Fibroblast of lung (primary cell): ENCODE measurements around the gene SLC7A4. TPM values are rescaled to one million over a fixed set of nuclear protein-coding genes. Genes with fewer than 3 reads are reported as not detected.

Source experiments
- DNase-seq, 2 donors: peaks; one replicate each; pipeline versions ENCODE4 v3.0.0 to v3.0.0-alpha.2; 2010; ENCODE audit warnings: low read depth in 2 of 2
- H2AFZ ChIP-seq: 2 replicates; pipeline ENCODE4 v1.5.1; 2012; ENCODE audit warnings: low read length, control low read depth, inconsistent platforms
- H3K27ac ChIP-seq: 2 replicates; pipeline ENCODE4 v1.5.1; 2011; ENCODE audit warnings: low read length, control low read depth; ENCODE audit not compliant: insufficient read depth
- H3K27me3 ChIP-seq: 2 replicates; pipeline ENCODE4 v1.5.1; 2011; ENCODE audit warnings: mild to moderate bottlenecking, low read length; ENCODE audit not compliant: control insufficient read depth, insufficient read depth
- H3K36me3 ChIP-seq: 2 replicates; pipeline ENCODE4 v1.5.1; 2011; ENCODE audit warnings: low read length; ENCODE audit not compliant: control insufficient read depth, insufficient read depth
- H3K4me1 ChIP-seq: 2 replicates; pipeline ENCODE4 v1.5.1; 2011; ENCODE audit warnings: low read length; ENCODE audit not compliant: control insufficient read depth, insufficient read depth; ENCODE audit errors: extremely low read depth
- H3K4me2 ChIP-seq: 2 replicates; pipeline ENCODE4 v1.5.1; 2011; ENCODE audit warnings: low read length, control low read depth; ENCODE audit not compliant: insufficient read depth; ENCODE audit errors: extremely low read depth
- H3K4me3 ChIP-seq, 4 experiments: fragments of 200-600 bp in 1 of 4; sonication (generic) in 1 of 4; replicated peaks in 1 of 4; 2 replicates each; pipeline ENCODE4 v1.5.1; 2011 to 2016; ENCODE audit warnings: low read length in 4 of 4, low read depth in 3 of 4, mild to moderate bottlenecking in 3 of 4, control low read depth in 2 of 4, inconsistent platforms in 1 of 4, mixed read lengths in 1 of 4; ENCODE audit not compliant: insufficient read depth in 1 of 4; ENCODE audit errors: control extremely low read depth in 1 of 4
- H3K79me2 ChIP-seq: 2 replicates; pipeline ENCODE4 v1.5.1; 2012; ENCODE audit warnings: mild to moderate bottlenecking, low read length, inconsistent platforms; ENCODE audit not compliant: control insufficient read depth, insufficient read depth
- H3K9ac ChIP-seq: 2 replicates; pipeline ENCODE4 v1.5.1; 2011; ENCODE audit warnings: mild to moderate bottlenecking, low read length, control low read depth; ENCODE audit not compliant: insufficient read depth
- H3K9me3 ChIP-seq: 2 replicates; pipeline ENCODE4 v1.5.1; 2012; ENCODE audit warnings: low read depth, low read length; ENCODE audit not compliant: control insufficient read depth, insufficient read depth
- H4K20me1 ChIP-seq: 2 replicates; pipeline ENCODE4 v1.5.1; 2011; ENCODE audit warnings: low read length; ENCODE audit not compliant: control insufficient read depth, insufficient read depth; ENCODE audit errors: extremely low read depth
- EZH2 ChIP-seq: IDR thresholded peaks from 2 replicates; pipeline ENCODE4 v1.5.1; 2012; ENCODE audit warnings: low read length, control low read depth, mild to moderate bottlenecking; ENCODE audit errors: missing control alignments
- polyA plus RNA-seq, 2 donors: library from polyadenylated mRNA; depleted of rRNA in 1 of 2; stranded (reverse) in 1 of 2; unstranded in 1 of 2; fragments of >200 nt; gene quantifications; 2 replicates each; pipeline ENCODE4 v1.2.1, GENCODE V29; 2011 to 2012; ENCODE audit warnings: missing spikeins in 1 of 2
- total RNA-seq: library from RNA; depleted of rRNA; stranded (reverse); fragments of >200 nt; gene quantifications from 2 replicates; pipeline ENCODE4 v1.2.1, GENCODE V29; 2014
- TF ChIP-seq, protein P1 (sequence below), 2 donors: IDR thresholded peaks in 1 of 2; conservative IDR thresholded peaks in 1 of 2; 1 replicate in 1 of 2; 2 replicates in 1 of 2; pipeline ENCODE4 v1.5.1; 2011 to 2012; ENCODE audit warnings: low read length in 2 of 2, control low read depth in 1 of 2, inconsistent platforms in 1 of 2, low read depth in 1 of 2, mild to moderate bottlenecking in 1 of 2

SLC7A4 gene
- total and polyA plus RNA-seq, 2 donors (not counting 1 experiment from before 2014, with no cell fraction given) = 0.83 to 0.92 TPM

GRCh38 chr22:21022507-21022906 is 9.9 kb downstream of the SLC7A4 start:
- TF ChIP-seq, protein P1, sequence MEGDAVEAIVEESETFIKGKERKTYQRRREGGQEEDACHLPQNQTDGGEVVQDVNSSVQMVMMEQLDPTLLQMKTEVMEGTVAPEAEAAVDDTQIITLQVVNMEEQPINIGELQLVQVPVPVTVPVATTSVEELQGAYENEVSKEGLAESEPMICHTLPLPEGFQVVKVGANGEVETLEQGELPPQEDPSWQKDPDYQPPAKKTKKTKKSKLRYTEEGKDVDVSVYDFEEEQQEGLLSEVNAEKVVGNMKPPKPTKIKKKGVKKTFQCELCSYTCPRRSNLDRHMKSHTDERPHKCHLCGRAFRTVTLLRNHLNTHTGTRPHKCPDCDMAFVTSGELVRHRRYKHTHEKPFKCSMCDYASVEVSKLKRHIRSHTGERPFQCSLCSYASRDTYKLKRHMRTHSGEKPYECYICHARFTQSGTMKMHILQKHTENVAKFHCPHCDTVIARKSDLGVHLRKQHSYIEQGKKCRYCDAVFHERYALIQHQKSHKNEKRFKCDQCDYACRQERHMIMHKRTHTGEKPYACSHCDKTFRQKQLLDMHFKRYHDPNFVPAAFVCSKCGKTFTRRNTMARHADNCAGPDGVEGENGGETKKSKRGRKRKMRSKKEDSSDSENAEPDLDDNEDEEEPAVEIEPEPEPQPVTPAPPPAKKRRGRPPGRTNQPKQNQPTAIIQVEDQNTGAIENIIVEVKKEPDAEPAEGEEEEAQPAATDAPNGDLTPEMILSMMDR (conservative IDR thresholded peaks at IDR 0.05 in 1 of 2, IDR thresholded peaks at IDR 0.05 in 1 of 2; ENCODE audit: low read depth in 1 of 2, low read length in 2 of 2) = no peak
- no peak for TF ChIP-seq EZH2
- H3K9me3 ChIP-seq = no peaks in the 10 kb centered on the region
- no peak overlapping the region for H3K4me3 ChIP-seq
- no peak overlapping the region for H2AFZ ChIP-seq
- H3K36me3 ChIP-seq = no peaks in the 10 kb centered on the region
- no peak overlapping the region for H3K4me2 ChIP-seq
- H4K20me1 ChIP-seq = no peaks in the 10 kb centered on the region
- peaks cover 6% of the 10 kb centered on the region for H3K4me1 ChIP-seq
- H3K79me2 ChIP-seq = no peaks in the 10 kb centered on the region
- H3K9ac ChIP-seq = no peak overlapping the region
- H3K27ac ChIP-seq = no peak overlapping the region
- DNase-seq = no peak
- no peaks in the 10 kb centered on the region for H3K27me3 ChIP-seq

- DNase-seq = no peak
- no peaks in the 10 kb centered on the region for H3K79me2 ChIP-seq
- H3K9ac ChIP-seq = no peak overlapping the region
- no peaks in the 10 kb centered on the region for H3K36me3 ChIP-seq
- H3K4me3 ChIP-seq = no peak overlapping the region
- no peaks in the 10 kb centered on the region for H3K9me3 ChIP-seq
- no peak for TF ChIP-seq EZH2
- TF ChIP-seq, protein P1 (conservative IDR thresholded peaks at IDR 0.05 in 1 of 2, IDR thresholded peaks at IDR 0.05 in 1 of 2; ENCODE audit: low read depth in 1 of 2, low read length in 2 of 2) = peak; percentile 17 to 54
- H2AFZ ChIP-seq = no peak overlapping the region
- H3K4me2 ChIP-seq = no peak overlapping the region
- H4K20me1 ChIP-seq = no peaks in the 10 kb centered on the region
- H3K27me3 ChIP-seq = no peaks in the 10 kb centered on the region
- no peaks in the 10 kb centered on the region for H3K4me1 ChIP-seq
- H3K27ac ChIP-seq = no peak overlapping the region
Observed at GRCh38 chr22:21020802-21021429, 11.4 kb downstream of the SLC7A4 start.

GRCh38 chr22:21018314-21018713 is 14.0 kb downstream of the SLC7A4 start:
- Histone ChIP-seq H2AFZ (no peak overlapping the region), H3K4me1 (peaks cover 14% of the 10 kb centered on the region), H3K4me2 (no peak overlapping the region), H3K9me3 (no peaks in the 10 kb centered on the region), H3K4me3 (no peak overlapping the region), H3K9ac (no peak overlapping the region), H4K20me1 (no peaks in the 10 kb centered on the region), H3K27ac (no peak overlapping the region), H3K27me3 (no peaks in the 10 kb centered on the region), H3K36me3 (no peaks in the 10 kb centered on the region), H3K79me2 (no peaks in the 10 kb centered on the region)
- TF ChIP-seq EZH2 = no peak
- TF ChIP-seq, protein P1 (conservative IDR thresholded peaks at IDR 0.05 in 1 of 2, IDR thresholded peaks at IDR 0.05 in 1 of 2; ENCODE audit: low read depth in 1 of 2, low read length in 2 of 2) = no peak
- no peak for DNase-seq
